IMR-90 (cell line): ENCODE measurements around the gene CIITA. TPM values are rescaled to one million over a fixed set of nuclear protein-coding genes. Genes with fewer than 3 reads are reported as not detected.

Experiments
- ATAC-seq: fragments of 200-7000 bp; cut with Tn5 transposase; 2 replicates; pipeline ENCODE4 v1.9.1; 2020; ENCODE audit warnings: low read depth, mild to moderate bottlenecking, moderate library complexity
- BruUV-seq: library from RNA; stranded (reverse); fragments of 400-500 nt; replicated peaks from 2 replicates; lab custom pipeline; 2021; lab: Mats Ljungman, UMichigan
- CTCF ChIA-PET: fragments of 300-600 bp; formaldehyde crosslinking; extraction: SDS; loops from one replicate; lab custom pipeline; 2021; ENCODE audit warnings: antibody characterized with exemption; lab: Yijun Ruan, JAX
- POLR2A ChIA-PET: fragments of 300-600 bp; sonication (Branson Sonifier 250); formaldehyde crosslinking; loops from one replicate; lab custom pipeline; 2022; ENCODE audit warnings: antibody characterized with exemption; ENCODE audit not compliant: unreplicated experiment; lab: Charles Lee
- DNase-seq: peaks from one replicate; pipeline ENCODE4 v3.0.0; 2013
- H2AFZ ChIP-seq: replicated peaks from 2 replicates; pipeline ENCODE3; 2013; ENCODE audit warnings: low read length, mild to moderate bottlenecking; ENCODE audit not compliant: poor library complexity
- H2AK5ac ChIP-seq: 2 replicates; pipeline ENCODE4 v1.6.1; 2013; ENCODE audit warnings: low read depth, low read length, inconsistent platforms
- H2AK9ac ChIP-seq: replicated peaks from 2 replicates; pipeline ENCODE3; 2013; ENCODE audit warnings: mild to moderate bottlenecking, low read depth, low read length, moderate library complexity; ENCODE audit not compliant: poor library complexity
- H2BK120ac ChIP-seq: 2 replicates; pipeline ENCODE4 v1.6.1; 2013; ENCODE audit warnings: low read depth, low read length, inconsistent platforms
- H2BK15ac ChIP-seq: 3 replicates; pipeline ENCODE4 v1.6.1; 2013; ENCODE audit warnings: low read depth, low read length, inconsistent platforms
- H2BK20ac ChIP-seq: 2 replicates; pipeline ENCODE4 v1.6.1; 2013; ENCODE audit warnings: low read depth, mild to moderate bottlenecking, inconsistent platforms, low read length, moderate library complexity
- H2BK5ac ChIP-seq: 2 replicates; pipeline ENCODE4 v1.6.1; 2013; ENCODE audit warnings: mild to moderate bottlenecking, low read depth, low read length, inconsistent platforms; ENCODE audit not compliant: poor library complexity, severe bottlenecking
- H3K14ac ChIP-seq: replicated peaks from 2 replicates; pipeline ENCODE4 v1.6.1; 2013; ENCODE audit warnings: low read depth, low read length, inconsistent platforms
- H3K18ac ChIP-seq: 2 replicates; pipeline ENCODE4 v1.6.1; 2013; ENCODE audit warnings: low read depth, low read length, control low read depth
- H3K23ac ChIP-seq: 2 replicates; pipeline ENCODE4 v1.6.1; 2013; ENCODE audit warnings: low read depth, low read length, inconsistent platforms
- H3K27ac ChIP-seq: 2 replicates; pipeline ENCODE4 v1.5.1; 2013; ENCODE audit warnings: mild to moderate bottlenecking, control low read depth, low read length; ENCODE audit not compliant: insufficient read depth
- H3K27me3 ChIP-seq: 2 replicates; pipeline ENCODE4 v1.6.1; 2013; ENCODE audit warnings: low read length; ENCODE audit not compliant: control insufficient read depth, insufficient read depth
- H3K36me3 ChIP-seq: 2 replicates; pipeline ENCODE4 v1.6.1; 2013; ENCODE audit warnings: low read length, mixed read lengths; ENCODE audit not compliant: control insufficient read depth, insufficient read depth
- H3K4ac ChIP-seq: 2 replicates; pipeline ENCODE4 v1.6.1; 2013; ENCODE audit warnings: low read depth, low read length, inconsistent platforms
- H3K4me1 ChIP-seq: 2 replicates; pipeline ENCODE4 v1.6.1; 2013; ENCODE audit warnings: low read length, mixed read lengths; ENCODE audit not compliant: control insufficient read depth, insufficient read depth
- H3K4me2 ChIP-seq: 2 replicates; pipeline ENCODE4 v1.6.1; 2013; ENCODE audit warnings: low read depth, mild to moderate bottlenecking, control low read depth, low read length, moderate library complexity
- H3K4me3 ChIP-seq: 2 replicates; pipeline ENCODE4 v1.5.1; 2013; ENCODE audit warnings: low read depth, mild to moderate bottlenecking, control low read depth, low read length, moderate library complexity; ENCODE audit not compliant: insufficient read depth
- H3K56ac ChIP-seq: 2 replicates; pipeline ENCODE4 v1.6.1; 2013; ENCODE audit warnings: low read length, inconsistent platforms; ENCODE audit not compliant: insufficient read depth; ENCODE audit errors: extremely low read depth
- H3K79me1 ChIP-seq, 2 experiments: 2 replicates each; pipeline ENCODE4 v1.6.1; 2013; ENCODE audit warnings: low read length in 2 of 2, inconsistent platforms in 1 of 2, low read depth in 1 of 2
- H3K9ac ChIP-seq: 2 replicates; pipeline ENCODE4 v1.6.1; 2013; ENCODE audit warnings: low read depth, low read length, control low read depth
- H3K9me1 ChIP-seq: 2 replicates; pipeline ENCODE4 v1.6.1; 2013; ENCODE audit warnings: low read length, inconsistent platforms; ENCODE audit not compliant: insufficient read depth
- H3K9me3 ChIP-seq: 2 replicates; pipeline ENCODE4 v1.6.1; 2013; ENCODE audit warnings: low read length; ENCODE audit not compliant: control insufficient read depth, insufficient read depth
- H4K20me1 ChIP-seq: 2 replicates; pipeline ENCODE4 v1.6.1; 2013; ENCODE audit warnings: low read length, inconsistent platforms; ENCODE audit not compliant: insufficient read depth
- H4K5ac ChIP-seq: 2 replicates; pipeline ENCODE4 v1.6.1; 2013; ENCODE audit warnings: mild to moderate bottlenecking, low read depth, low read length, control low read depth
- H4K8ac ChIP-seq, 2 experiments: 2 replicates each; pipeline ENCODE4 v1.6.1; 2013; ENCODE audit warnings: low read depth in 2 of 2, low read length in 2 of 2, control low read depth in 1 of 2, inconsistent platforms in 1 of 2
- H4K91ac ChIP-seq: 2 replicates; pipeline ENCODE4 v1.6.1; 2013; ENCODE audit warnings: low read depth, low read length, inconsistent platforms; ENCODE audit not compliant: insufficient read depth
- BHLHE40 ChIP-seq: fragments of 150-350 bp; IDR thresholded peaks from 2 replicates; pipeline ENCODE4 v1.6.1; 2016; ENCODE audit warnings: mild to moderate bottlenecking, low read depth, low read length
- CEBPB ChIP-seq: IDR thresholded peaks from 2 replicates; pipeline ENCODE4 v1.6.1; 2012; ENCODE audit warnings: low read depth, low read length, improper control_type of control experiment
- CHD1 ChIP-seq: IDR thresholded peaks from 2 replicates; pipeline ENCODE4 v1.6.1; 2012; ENCODE audit warnings: low read depth, low read length, improper control_type of control experiment
- CTCF ChIP-seq: conservative IDR thresholded peaks from 2 replicates; pipeline ENCODE4 v1.5.1; 2012; ENCODE audit warnings: mild to moderate bottlenecking, low read depth, low read length, improper control_type of control experiment
- FOS ChIP-seq: fragments of 150-350 bp; IDR thresholded peaks from 2 replicates; pipeline ENCODE4 v1.6.1; 2016; ENCODE audit warnings: low read depth, low read length
- MAZ ChIP-seq: IDR thresholded peaks from 2 replicates; pipeline ENCODE4 v1.6.1; 2012; ENCODE audit warnings: low read depth, mild to moderate bottlenecking, low read length, improper control_type of control experiment, moderate library complexity, borderline replicate concordance
- MXI1 ChIP-seq: IDR thresholded peaks from 2 replicates; pipeline ENCODE4 v1.6.1; 2012; ENCODE audit warnings: low read depth, mild to moderate bottlenecking, low read length, moderate library complexity, borderline replicate concordance
- NFE2L2 ChIP-seq: fragments of 150-350 bp; IDR thresholded peaks from 2 replicates; pipeline ENCODE4 v1.6.1; 2016; ENCODE audit warnings: low read depth, mild to moderate bottlenecking, low read length
- POLR2A ChIP-seq: IDR thresholded peaks from 2 replicates; pipeline ENCODE4 v1.6.1; 2012; ENCODE audit warnings: mild to moderate bottlenecking, low read depth, low read length
- RAD21 ChIP-seq: IDR thresholded peaks from 2 replicates; pipeline ENCODE4 v1.6.1; 2012; ENCODE audit warnings: low read length, improper control_type of control experiment
- RCOR1 ChIP-seq: IDR thresholded peaks from 2 replicates; pipeline ENCODE4 v1.6.1; 2012; ENCODE audit warnings: mild to moderate bottlenecking, low read length, improper control_type of control experiment; ENCODE audit not compliant: insufficient replicate concordance
- SMC3 ChIP-seq: fragments of 150-350 bp; IDR thresholded peaks from 2 replicates; pipeline ENCODE4 v1.6.1; 2016; ENCODE audit warnings: low read depth, mild to moderate bottlenecking, antibody characterized with exemption, low read length, moderate library complexity
- WGBS, 2 experiments: methylation state at CpG; one replicate each; pipeline versions ENCODE4 v1.1.5 to v1.1.7; 2013; ENCODE audit warnings: missing lambda C conversion rate in 2 of 2; ENCODE audit not compliant: insufficient read length in 1 of 2; ENCODE audit errors: extremely low coverage in 2 of 2; 5-methylcytosine and 5-hydroxymethylcytosine counted together
- dilution Hi-C: fragments of 300-500 bp; cut with HindIII; formaldehyde crosslinking; loops from one replicate; pipeline ENCODE4 v1.14.3; 2018; ENCODE audit warnings: low sequenced_read_pairs; ENCODE audit not compliant: unreplicated experiment
- in situ Hi-C: fragments of 300-500 bp; cut with MboI; formaldehyde crosslinking; loops from 3 replicates; pipeline ENCODE4 v1.14.3; 2019; ENCODE audit warnings: low sequenced_read_pairs, inconsistent platforms, mixed read lengths
- intact Hi-C: fragments of 100-400 bp; cut with micrococcal nuclease; formaldehyde crosslinking; loops from 2 replicates; pipeline ENCODE4 v1.10.0; 2022
- polyA plus RNA-seq, 3 experiments: library from polyadenylated mRNA; depleted of rRNA; stranded (reverse); fragments of >200 nt; gene quantifications; 2 replicates each; pipeline ENCODE4 v1.2.3, GENCODE V29; 2012; ENCODE audit warnings: low replicate concordance in 1 of 3
- total RNA-seq: library from RNA; depleted of rRNA; stranded (reverse); fragments of >200 nt; gene quantifications from 2 replicates; pipeline ENCODE4 v1.2.3, GENCODE V29; 2012
- TF ChIP-seq, protein P1 (sequence below): fragments of 150-350 bp; IDR thresholded peaks from 2 replicates; pipeline ENCODE4 v1.6.1; 2016; ENCODE audit warnings: low read depth, mild to moderate bottlenecking, low read length, moderate library complexity, borderline replicate concordance
- TF ChIP-seq, protein P2 (sequence below): fragments of 150-350 bp; IDR thresholded peaks from 2 replicates; pipeline ENCODE4 v1.6.1; 2017; ENCODE audit warnings: mild to moderate bottlenecking, antibody characterized with exemption, low read length, low read depth

CIITA gene
- total and polyA plus RNA-seq, 2 of the 4 experiments (the other 2 are of a cell fraction): 0.10 TPM; not detected in 1

DNA sequence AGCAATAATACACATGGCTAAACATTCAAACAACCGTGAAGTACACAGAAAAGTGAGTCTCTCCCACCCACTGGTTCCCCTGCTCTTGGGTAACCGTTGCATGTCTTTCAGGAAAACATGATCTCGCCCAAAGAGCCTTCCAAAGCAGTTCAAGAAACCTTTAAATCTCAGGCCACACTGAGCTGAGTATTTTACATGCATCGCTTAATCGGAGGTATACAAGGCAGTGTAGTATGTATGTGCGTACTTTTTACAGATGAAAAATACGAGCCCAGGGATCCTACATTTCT, 66.0 kb downstream of the CIITA start:
- ATAC-seq (no peak), DNase-seq (no peak)
- Histone ChIP-seq H3K9me3 (no peaks in the 10 kb centered on the region), H2AK5ac (no peak overlapping the region; the same call in 1 of the 2 replicates), H3K18ac (no peak overlapping the region), H2AFZ (no peak overlapping the region), H4K8ac (peak overlapping the region; percentile 100; a peak in 3 of 4 replicates), H3K79me1 (peaks cover 40 to 79% of the 10 kb centered on the region in 2 experiments), H2BK5ac (no peak overlapping the region), H2BK120ac (no peak overlapping the region), H3K14ac (no peak overlapping the region), H3K9ac (no peak overlapping the region), H3K4ac (no peak overlapping the region), H2BK15ac (no peak overlapping the region), H3K27ac (no peak overlapping the region), H2BK20ac (no peak overlapping the region), H3K9me1 (peaks cover 40% of the 10 kb centered on the region), H3K23ac (no peak overlapping the region), H2AK9ac (no peak overlapping the region), H3K4me3 (no peak overlapping the region), H3K27me3 (no peaks in the 10 kb centered on the region), H3K56ac (no peak overlapping the region), H3K36me3 (peaks cover 11% of the 10 kb centered on the region; the same call in 1 of the 2 replicates), H3K4me1 (peaks cover 21% of the 10 kb centered on the region), H3K4me2 (no peak overlapping the region), H4K91ac (no peak overlapping the region), H4K5ac (peak overlapping the region; percentile 99; the same call in 1 of the 2 replicates), H4K20me1 (peaks cover 63% of the 10 kb centered on the region)
- ChIA-PET POLR2A (no interaction called here), CTCF (no interaction called here)
- WGBS, 2 experiments: no CpG with 5 or more reads among the region's 7 CpGs
- no TSS peak for BruUV-seq
- in situ Hi-C loops: loop anchor here (25.0 kb wide), 1 partner anchor 1831 kb away; no protein-coding TSS in a partner anchor
- intact Hi-C loops: no loop called here
- dilution Hi-C loops: no loop called here
- TF ChIP-seq POLR2A (no peak), CHD1 (no peak), MAZ (no peak), MXI1 (no peak), RAD21 (no peak), FOS (no peak), RCOR1 (no peak), SMC3 (no peak), NFE2L2 (no peak), CTCF (no peak), CEBPB (no peak), BHLHE40 (no peak)
- TF ChIP-seq, protein P1, sequence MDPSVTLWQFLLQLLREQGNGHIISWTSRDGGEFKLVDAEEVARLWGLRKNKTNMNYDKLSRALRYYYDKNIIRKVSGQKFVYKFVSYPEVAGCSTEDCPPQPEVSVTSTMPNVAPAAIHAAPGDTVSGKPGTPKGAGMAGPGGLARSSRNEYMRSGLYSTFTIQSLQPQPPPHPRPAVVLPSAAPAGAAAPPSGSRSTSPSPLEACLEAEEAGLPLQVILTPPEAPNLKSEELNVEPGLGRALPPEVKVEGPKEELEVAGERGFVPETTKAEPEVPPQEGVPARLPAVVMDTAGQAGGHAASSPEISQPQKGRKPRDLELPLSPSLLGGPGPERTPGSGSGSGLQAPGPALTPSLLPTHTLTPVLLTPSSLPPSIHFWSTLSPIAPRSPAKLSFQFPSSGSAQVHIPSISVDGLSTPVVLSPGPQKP: no peak
- TF ChIP-seq, protein P2, sequence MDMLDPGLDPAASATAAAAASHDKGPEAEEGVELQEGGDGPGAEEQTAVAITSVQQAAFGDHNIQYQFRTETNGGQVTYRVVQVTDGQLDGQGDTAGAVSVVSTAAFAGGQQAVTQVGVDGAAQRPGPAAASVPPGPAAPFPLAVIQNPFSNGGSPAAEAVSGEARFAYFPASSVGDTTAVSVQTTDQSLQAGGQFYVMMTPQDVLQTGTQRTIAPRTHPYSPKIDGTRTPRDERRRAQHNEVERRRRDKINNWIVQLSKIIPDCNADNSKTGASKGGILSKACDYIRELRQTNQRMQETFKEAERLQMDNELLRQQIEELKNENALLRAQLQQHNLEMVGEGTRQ: no peak
